NCI-H2029 treated with DMSO at 0.1 percent for 48 hours (cell line): ENCODE data around the gene SPTB.

ENCODE experiments used
- DNase-seq: peaks from one replicate; lab custom pipeline; 2025; lab: John Stamatoyannopoulos, UW

SPTB gene

GRCh38 chr14:64748995-64749714 lies 130.6 kb downstream of the SPTB start:
- DNase-seq, result no peak

GRCh38 chr14:64748521-64748920 lies 131.2 kb downstream of the SPTB start:
- no peak for DNase-seq

GRCh38 chr14:64747327-64747726 lies 132.4 kb downstream of the SPTB start:
- DNase-seq, result no peak

- DNase-seq, result no peak
Measured at GRCh38 chr14:64746298-64747250, 133.1 kb downstream of the SPTB start.

- DNase-seq, result no peak
Measured at GRCh38 chr14:64745511-64746091, 134.1 kb downstream of the SPTB start.

GRCh38 chr14:64743061-64743460 lies 136.6 kb downstream of the SPTB start:
- DNase-seq, result no peak

- no peak for DNase-seq
Measured at GRCh38 chr14:64741961-64742360, 137.7 kb downstream of the SPTB start.

- DNase-seq, result no peak
Measured at GRCh38 chr14:64741200-64741599, 138.5 kb downstream of the SPTB start.

GRCh38 chr14:64738281-64738804 lies 141.4 kb downstream of the SPTB start:
- no peak for DNase-seq

- DNase-seq, result no peak
Measured at GRCh38 chr14:64737391-64738280, 142.1 kb downstream of the SPTB start.

GRCh38 chr14:64736271-64737169 lies 143.2 kb downstream of the SPTB start:
- peak; percentile 48 for DNase-seq

GRCh38 chr14:64734990-64735389 lies 144.7 kb downstream of the SPTB start:
- peak; percentile 41 for DNase-seq

GRCh38 chr14:64733899-64734298 lies 145.8 kb downstream of the SPTB start:
- no peak for DNase-seq

GRCh38 chr14:64733321-64733720 lies 146.4 kb downstream of the SPTB start:
- no peak for DNase-seq

GRCh38 chr14:64732536-64733120 lies 147.1 kb downstream of the SPTB start:
- no peak for DNase-seq

- no peak for DNase-seq
Measured at GRCh38 chr14:64732066-64732465, 147.6 kb downstream of the SPTB start.

GRCh38 chr14:64731141-64731581 lies 148.5 kb downstream of the SPTB start:
- no peak for DNase-seq

- no peak for DNase-seq
Measured at GRCh38 chr14:64730681-64731080, 149.0 kb downstream of the SPTB start.

GRCh38 chr14:64730061-64730440 lies 149.7 kb downstream of the SPTB start:
- DNase-seq, result no peak
